GM18507 (cell line): Measurements from ENCODE around the gene RPL38.

Source experiments
- DNase-seq: peaks from one replicate; pipeline ENCODE4 v3.0.0; 2011; ENCODE audit warnings: low read depth; ENCODE audit not compliant: insufficient read length; ENCODE audit errors: extremely low spot score
- FAIRE-seq: peaks from 2 replicates; lab custom pipeline; 2011; peaks lifted over from hg19 to GRCh38; lab: Jason Lieb, UNC

Gene RPL38

GRCh38 chr17:74243013-74243755 is 39.7 kb downstream of the RPL38 start:
- DNase-seq (no peak), FAIRE-seq (no peak)

GRCh38 chr17:74244128-74244527 is 40.6 kb downstream of the RPL38 start:
- no peak for FAIRE-seq
- no peak for DNase-seq

GRCh38 chr17:74244548-74244947 is 41.1 kb downstream of the RPL38 start:
- DNase-seq (no peak), FAIRE-seq (no peak)

- FAIRE-seq = no peak
- no peak for DNase-seq
These were observed 41.8 kb downstream of the RPL38 start for GRCh38 chr17:74245145-74245831.

GRCh38 chr17:74245871-74246270 is 42.4 kb downstream of the RPL38 start:
- no peak for DNase-seq
- FAIRE-seq = no peak

GRCh38 chr17:74249590-74250270 is 46.3 kb downstream of the RPL38 start:
- no peak for FAIRE-seq

GRCh38 chr17:74250324-74250995 is 47.0 kb downstream of the RPL38 start:
- FAIRE-seq (no peak), DNase-seq (no peak)

More at GRCh38 chr17:74249590-74250270, 46.3 kb downstream of the RPL38 start:
- no peak for DNase-seq

- no peak for DNase-seq
These were observed 47.6 kb downstream of the RPL38 start for GRCh38 chr17:74251051-74251450.

GRCh38 chr17:74251569-74251968 is 48.1 kb downstream of the RPL38 start:
- no peak for DNase-seq
- FAIRE-seq = no peak

More at GRCh38 chr17:74251051-74251450, 47.6 kb downstream of the RPL38 start:
- FAIRE-seq = no peak

GRCh38 chr17:74252211-74252610 is 48.7 kb downstream of the RPL38 start:
- no peak for FAIRE-seq

GRCh38 chr17:74253036-74253435 is 49.6 kb downstream of the RPL38 start:
- no peak for FAIRE-seq
- no peak for DNase-seq

More at GRCh38 chr17:74252211-74252610, 48.7 kb downstream of the RPL38 start:
- no peak for DNase-seq

GRCh38 chr17:74257311-74257710 is 53.8 kb downstream of the RPL38 start:
- FAIRE-seq = no peak
- no peak for DNase-seq

- FAIRE-seq (no peak), DNase-seq (no peak)
These were observed 56.4 kb downstream of the RPL38 start for GRCh38 chr17:74259667-74260524.
